HG02943 (cell line): Measurements from ENCODE around the gene SLC41A2.
A peak's percentile ranks its signal among the peaks of the same experiment; 100 is the strongest.
"Not testable (repeated sequence)": the region's sequence is repeated elsewhere in the genome, so short reads cannot be mapped to it uniquely, and the experiment has no call there.

Experiments
- ATAC-seq: cut with Tn5 transposase; IDR thresholded peaks from one replicate; pipeline ENCODE4 v1.9.1; 2021; ENCODE audit warnings: mild to moderate bottlenecking, low read depth, moderate library complexity; ENCODE audit not compliant: unreplicated experiment

SLC41A2 gene

GRCh38 chr12:104958001-104958804 lies at the start of gene SLC41A2:
Gene SLC41A2 (minus strand): TSS chr12:104958290. CDS start chr12:104928527, 29,763 bp downstream.
- ATAC-seq: peak; percentile 76

GRCh38 chr12:105001476-105001875 lies 43.4 kb upstream of the SLC41A2 start:
- no peak for ATAC-seq

GRCh38 chr12:104999347-104999685 lies 41.2 kb upstream of the SLC41A2 start:
- ATAC-seq: no peak

GRCh38 chr12:104998423-104999346 lies 40.6 kb upstream of the SLC41A2 start:
- ATAC-seq: no peak

GRCh38 chr12:104997541-104997940 lies 39.5 kb upstream of the SLC41A2 start:
- no peak for ATAC-seq

- no peak for ATAC-seq
Measured at GRCh38 chr12:104994336-104994735, 36.2 kb upstream of the SLC41A2 start.

GRCh38 chr12:104991565-104992128 lies 33.6 kb upstream of the SLC41A2 start:
- ATAC-seq: no peak

- no peak for ATAC-seq
Measured at GRCh38 chr12:104990950-104991349, 32.9 kb upstream of the SLC41A2 start.

GRCh38 chr12:104986022-104986941 lies 28.2 kb upstream of the SLC41A2 start, which contains the start of gene NOPCHAP1:
Gene NOPCHAP1 (plus strand): TSS chr12:104986316. CDS start chr12:104986353, 37 bp downstream.
- peak; percentile 96 for ATAC-seq

GRCh38 chr12:104985206-104985605 lies 27.1 kb upstream of the SLC41A2 start:
- ATAC-seq: no peak

- not testable (repeated sequence) for ATAC-seq
Measured at GRCh38 chr12:104977688-104978087, 19.6 kb upstream of the SLC41A2 start.

- no peak for ATAC-seq
Measured at GRCh38 chr12:104976703-104977102, 18.6 kb upstream of the SLC41A2 start.

GRCh38 chr12:104975587-104976343 lies 17.7 kb upstream of the SLC41A2 start:
- ATAC-seq: no peak

GRCh38 chr12:104974626-104975290 lies 16.7 kb upstream of the SLC41A2 start:
- peak; percentile 94 for ATAC-seq

- no peak for ATAC-seq
Measured at GRCh38 chr12:104973250-104973649, 15.2 kb upstream of the SLC41A2 start.

GRCh38 chr12:104971306-104971705 lies 13.2 kb upstream of the SLC41A2 start:
- no peak for ATAC-seq

- ATAC-seq: no peak
Measured at GRCh38 chr12:104969343-104969742, 11.3 kb upstream of the SLC41A2 start.

GRCh38 chr12:104966677-104967076 lies 8.6 kb upstream of the SLC41A2 start:
- peak; percentile 86 for ATAC-seq

- no peak for ATAC-seq
Measured at GRCh38 chr12:104964856-104965205, 6.7 kb upstream of the SLC41A2 start.
